ENCODE results near the gene P3H3.

DNA sequence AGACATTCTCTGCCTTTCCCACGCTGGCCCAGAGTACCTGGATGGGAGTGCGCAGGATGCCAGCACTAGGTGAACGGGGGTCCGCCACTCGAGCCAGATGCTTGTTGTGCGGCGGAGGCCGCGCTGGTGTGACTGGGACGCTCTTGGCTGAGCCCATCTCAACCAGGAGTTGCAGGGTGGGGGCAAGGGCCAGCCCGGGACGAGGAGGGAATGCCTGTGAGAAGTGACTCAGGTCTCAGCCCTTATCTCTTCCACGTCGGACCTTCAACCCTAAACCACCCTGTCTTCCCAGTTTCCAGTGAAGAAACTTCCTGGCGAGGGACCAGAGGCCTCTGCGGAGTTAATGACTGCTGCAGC lies 22.6 kb downstream of the P3H3 start:
- TF ChIP-seq, protein P1, sequence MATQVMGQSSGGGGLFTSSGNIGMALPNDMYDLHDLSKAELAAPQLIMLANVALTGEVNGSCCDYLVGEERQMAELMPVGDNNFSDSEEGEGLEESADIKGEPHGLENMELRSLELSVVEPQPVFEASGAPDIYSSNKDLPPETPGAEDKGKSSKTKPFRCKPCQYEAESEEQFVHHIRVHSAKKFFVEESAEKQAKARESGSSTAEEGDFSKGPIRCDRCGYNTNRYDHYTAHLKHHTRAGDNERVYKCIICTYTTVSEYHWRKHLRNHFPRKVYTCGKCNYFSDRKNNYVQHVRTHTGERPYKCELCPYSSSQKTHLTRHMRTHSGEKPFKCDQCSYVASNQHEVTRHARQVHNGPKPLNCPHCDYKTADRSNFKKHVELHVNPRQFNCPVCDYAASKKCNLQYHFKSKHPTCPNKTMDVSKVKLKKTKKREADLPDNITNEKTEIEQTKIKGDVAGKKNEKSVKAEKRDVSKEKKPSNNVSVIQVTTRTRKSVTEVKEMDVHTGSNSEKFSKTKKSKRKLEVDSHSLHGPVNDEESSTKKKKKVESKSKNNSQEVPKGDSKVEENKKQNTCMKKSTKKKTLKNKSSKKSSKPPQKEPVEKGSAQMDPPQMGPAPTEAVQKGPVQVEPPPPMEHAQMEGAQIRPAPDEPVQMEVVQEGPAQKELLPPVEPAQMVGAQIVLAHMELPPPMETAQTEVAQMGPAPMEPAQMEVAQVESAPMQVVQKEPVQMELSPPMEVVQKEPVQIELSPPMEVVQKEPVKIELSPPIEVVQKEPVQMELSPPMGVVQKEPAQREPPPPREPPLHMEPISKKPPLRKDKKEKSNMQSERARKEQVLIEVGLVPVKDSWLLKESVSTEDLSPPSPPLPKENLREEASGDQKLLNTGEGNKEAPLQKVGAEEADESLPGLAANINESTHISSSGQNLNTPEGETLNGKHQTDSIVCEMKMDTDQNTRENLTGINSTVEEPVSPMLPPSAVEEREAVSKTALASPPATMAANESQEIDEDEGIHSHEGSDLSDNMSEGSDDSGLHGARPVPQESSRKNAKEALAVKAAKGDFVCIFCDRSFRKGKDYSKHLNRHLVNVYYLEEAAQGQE (IDR thresholded peaks at IDR 0.05; ENCODE audit: low read depth): no peak
- TF ChIP-seq EP300 (IDR thresholded peaks at IDR 0.05; ENCODE audit: borderline replicate concordance) (no peak), TEAD4 (IDR thresholded peaks at IDR 0.05) (no peak), TAF1 (IDR thresholded peaks at IDR 0.05; ENCODE audit: low read depth) (no peak), RAD21 (IDR thresholded peaks at IDR 0.05; ENCODE audit: low read depth) (no peak)
- TF ChIP-seq, protein P2, sequence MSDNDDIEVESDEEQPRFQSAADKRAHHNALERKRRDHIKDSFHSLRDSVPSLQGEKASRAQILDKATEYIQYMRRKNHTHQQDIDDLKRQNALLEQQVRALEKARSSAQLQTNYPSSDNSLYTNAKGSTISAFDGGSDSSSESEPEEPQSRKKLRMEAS (IDR thresholded peaks at IDR 0.05): no peak
